ENCODE data around the gene TMSB4X. TPM values are rescaled to one million over a fixed set of nuclear protein-coding genes. Genes with fewer than 3 reads are reported as not detected.
"Not testable (repeated sequence)": the region's sequence is repeated elsewhere in the genome, so short reads cannot be mapped to it uniquely, and the experiment has no call there.

The TMSB4X gene
- total RNA-seq, 2 experiments from 2014 or later = 10,813 to 11,021 TPM

DNA sequence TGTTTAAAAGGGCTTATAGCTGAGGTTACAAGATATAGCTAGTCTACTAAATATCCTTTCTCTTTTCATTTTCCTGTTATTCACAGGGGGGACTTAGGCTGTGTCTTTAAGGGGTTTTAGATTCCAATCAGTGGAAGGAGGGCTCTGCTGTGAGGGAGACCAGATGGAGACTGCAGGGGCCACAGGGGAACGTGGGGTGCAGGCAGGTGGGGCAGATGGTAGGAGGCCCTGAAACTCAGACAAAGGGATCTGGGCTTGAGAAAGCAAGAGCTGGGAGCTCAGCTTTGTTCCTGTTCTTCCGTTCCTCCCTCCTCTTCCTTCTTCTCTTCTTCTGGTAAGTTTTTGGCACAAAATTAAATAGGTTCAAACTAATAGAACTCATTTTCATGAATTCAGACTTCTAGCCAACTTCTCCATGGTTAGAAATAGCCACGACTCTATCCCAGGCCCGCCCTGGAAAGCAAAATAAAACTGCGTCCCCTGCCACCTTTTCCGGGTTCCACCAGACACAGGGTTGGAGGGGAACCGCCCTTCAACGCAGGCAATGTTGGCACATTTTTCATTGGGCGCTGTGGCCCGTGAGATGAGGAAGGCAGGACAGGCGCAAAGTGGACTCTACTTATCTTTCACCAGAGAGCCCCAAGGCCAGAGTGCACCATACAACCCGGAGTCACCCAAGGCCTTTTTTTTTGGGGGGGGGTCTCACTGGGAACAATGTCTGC is 3.5 kb upstream of the TMSB4X start:
- peak overlapping the region; percentile 97 for H3K27ac Mint-ChIP-seq
- CTCF ChIA-PET = interaction anchor here (0.7 to 14.0 kb wide), 8 partner anchors 9 to 675 kb away, joined by 3 to 210 read pairs (median 7); no protein-coding TSS in a partner anchor
- H3K4me1 Mint-ChIP-seq = peaks cover 45% of the 10 kb centered on the region
- POLR2A ChIA-PET = interaction anchor here (1.4 to 25.0 kb wide), 8 partner anchors 6 to 517 kb away, joined by 5 to 1502 read pairs (median 104); partner anchors contain the start of gene TMSB4X
- H3K27me3 Mint-ChIP-seq = no peaks in the 10 kb centered on the region
- no peaks in the 10 kb centered on the region for H3K9me3 Mint-ChIP-seq
- H3K4me3 Mint-ChIP-seq = peak overlapping the region; percentile 85
- peak; percentile 56 for DNase-seq
- peaks cover 26% of the 10 kb centered on the region for H3K36me3 Mint-ChIP-seq (ENCODE audit: low read depth)

DNA sequence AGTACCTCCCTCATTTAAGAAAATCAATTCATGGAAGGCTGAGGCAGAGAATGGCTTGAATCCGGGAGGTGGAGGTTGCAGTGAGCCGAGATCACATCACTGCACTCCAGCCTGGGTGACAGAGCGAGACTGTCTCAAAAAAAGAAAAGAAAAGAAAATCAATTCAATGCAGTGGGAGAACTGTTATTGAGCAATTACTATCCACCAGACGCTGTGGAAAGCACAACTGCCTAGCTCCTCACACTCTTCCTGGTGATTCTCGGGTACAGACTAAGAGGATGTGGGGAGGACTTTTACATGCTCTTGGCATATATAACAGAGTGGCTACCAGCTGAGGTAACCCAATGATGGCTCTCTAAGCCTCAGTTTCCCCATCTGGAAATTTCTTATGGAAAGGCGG is 2.7 kb upstream of the TMSB4X start:
- Mint-ChIP-seq H3K4me3 (peak overlapping the region; percentile 85), H3K27me3 (no peaks in the 10 kb centered on the region), H3K4me1 (peaks cover 42% of the 10 kb centered on the region), H3K27ac (peak overlapping the region; percentile 97), H3K9me3 (no peaks in the 10 kb centered on the region), H3K36me3 (ENCODE audit: low read depth) (peaks cover 34% of the 10 kb centered on the region)
- CTCF ChIA-PET = interaction anchor here (1.0 to 14.0 kb wide), 5 partner anchors 15 to 116 kb away, joined by 3 to 210 read pairs (median 31); no protein-coding TSS in a partner anchor
- POLR2A ChIA-PET = interaction anchor here (1.0 to 25.0 kb wide), 9 partner anchors 5 to 516 kb away, joined by 4 to 1502 read pairs (median 94); partner anchors contain the start of gene TMSB4X
- no peak for DNase-seq

DNA sequence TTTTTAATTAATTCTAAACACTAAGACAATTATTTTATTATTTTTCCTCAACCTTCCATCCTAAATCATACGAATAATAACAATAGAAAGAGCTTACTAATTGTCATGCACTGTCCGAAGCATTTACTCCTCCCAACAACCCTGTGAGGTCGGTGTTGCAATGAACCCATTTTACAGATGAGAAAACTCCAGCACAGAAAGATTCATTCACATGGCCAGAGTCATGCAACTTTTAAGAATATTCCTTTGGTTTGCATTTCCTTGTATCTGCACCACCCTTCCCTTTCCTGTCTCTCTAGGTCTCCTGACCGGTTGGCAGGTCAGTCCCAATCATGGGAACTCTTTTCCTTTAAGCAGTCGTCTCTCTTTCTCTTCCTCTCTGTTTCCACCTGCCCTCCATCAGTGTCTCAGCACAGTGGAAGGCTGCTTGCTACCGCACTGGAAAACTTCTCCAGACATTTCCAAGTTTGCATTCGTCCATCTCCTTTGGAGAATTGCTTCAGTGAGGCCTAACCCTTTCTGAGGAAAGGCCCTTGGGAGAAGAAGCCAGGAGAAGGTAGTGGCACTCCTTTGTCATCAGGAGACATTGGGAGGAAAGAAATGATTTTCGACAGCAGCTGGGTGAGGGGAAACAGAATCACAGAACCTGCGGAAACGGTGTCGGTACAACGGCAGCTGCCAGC is 1.9 kb upstream of the TMSB4X start:
- Mint-ChIP-seq H3K27me3 (no peaks in the 10 kb centered on the region), H3K27ac (peak overlapping the region; percentile 97), H3K4me3 (peak overlapping the region; percentile 89), H3K36me3 (ENCODE audit: low read depth) (peaks cover 42% of the 10 kb centered on the region), H3K9me3 (no peaks in the 10 kb centered on the region), H3K4me1 (peaks cover 37% of the 10 kb centered on the region)
- DNase-seq = no peak
- CTCF ChIA-PET = interaction anchor here (1.0 to 14.0 kb wide), 7 partner anchors 16 to 515 kb away, joined by 3 to 210 read pairs (median 7); no protein-coding TSS in a partner anchor
- POLR2A ChIA-PET = interaction anchor here (1.0 to 25.0 kb wide), 9 partner anchors 5 to 762 kb away, joined by 4 to 1502 read pairs (median 94); partner anchors contain the start of genes OFD1, TMSB4X and TRAPPC2

- peak overlapping the region; percentile 97 for H3K27ac Mint-ChIP-seq
- peaks cover 49% of the 10 kb centered on the region for H3K36me3 Mint-ChIP-seq (ENCODE audit: low read depth)
- ChIA-PET CTCF (interaction anchor here (1.0 to 14.0 kb wide), 7 partner anchors 17 to 514 kb away, joined by 3 to 210 read pairs (median 11); no protein-coding TSS in a partner anchor), POLR2A (interaction anchor here (2.0 to 25.0 kb wide), 7 partner anchors 11 to 761 kb away, joined by 6 to 1502 read pairs (median 113); partner anchors contain the start of genes OFD1 and TRAPPC2)
- DNase-seq = peak; percentile 59
- no peaks in the 10 kb centered on the region for H3K27me3 Mint-ChIP-seq
- peak overlapping the region; percentile 89 for H3K4me3 Mint-ChIP-seq
- peaks cover 36% of the 10 kb centered on the region for H3K4me1 Mint-ChIP-seq
- no peaks in the 10 kb centered on the region for H3K9me3 Mint-ChIP-seq
Measured at GRCh38 chrX:12973561-12974304, 1.2 kb upstream of the TMSB4X start.

GRCh38 chrX:12974305-12974795 is 560 bp upstream of the TMSB4X start:
- Mint-ChIP-seq H3K4me3 (peak overlapping the region; percentile 89), H3K27ac (peak overlapping the region; percentile 97), H3K27me3 (no peaks in the 10 kb centered on the region), H3K9me3 (no peaks in the 10 kb centered on the region), H3K36me3 (ENCODE audit: low read depth) (peaks cover 51% of the 10 kb centered on the region), H3K4me1 (peaks cover 36% of the 10 kb centered on the region)
- DNase-seq = peak; percentile 64
- POLR2A ChIA-PET = interaction anchor here (0.6 to 25.0 kb wide), 11 partner anchors 6 to 761 kb away, joined by 3 to 1502 read pairs (median 25); partner anchors contain the start of genes OFD1 and TRAPPC2
- CTCF ChIA-PET = interaction anchor here (1.2 to 14.0 kb wide), 6 partner anchors 17 to 114 kb away, joined by 3 to 210 read pairs (median 21); no protein-coding TSS in a partner anchor

GRCh38 chrX:12975670-12975965 is 708 bp downstream of the TMSB4X start:
- H3K9me3 Mint-ChIP-seq = no peaks in the 10 kb centered on the region
- H3K36me3 Mint-ChIP-seq (ENCODE audit: low read depth) = peaks cover 51% of the 10 kb centered on the region
- H3K4me1 Mint-ChIP-seq = peaks cover 33% of the 10 kb centered on the region
- peak overlapping the region; percentile 97 for H3K27ac Mint-ChIP-seq
- H3K4me3 Mint-ChIP-seq = peak overlapping the region; percentile 89
- no peak for DNase-seq
- H3K27me3 Mint-ChIP-seq = no peaks in the 10 kb centered on the region
- POLR2A ChIA-PET = interaction anchor here (1.0 to 25.0 kb wide), 13 partner anchors 7 to 512 kb away, joined by 3 to 1502 read pairs (median 12); no protein-coding TSS in a partner anchor
- CTCF ChIA-PET = interaction anchor here (0.8 to 14.0 kb wide), 7 partner anchors 19 to 513 kb away, joined by 3 to 210 read pairs (median 11); no protein-coding TSS in a partner anchor

DNA sequence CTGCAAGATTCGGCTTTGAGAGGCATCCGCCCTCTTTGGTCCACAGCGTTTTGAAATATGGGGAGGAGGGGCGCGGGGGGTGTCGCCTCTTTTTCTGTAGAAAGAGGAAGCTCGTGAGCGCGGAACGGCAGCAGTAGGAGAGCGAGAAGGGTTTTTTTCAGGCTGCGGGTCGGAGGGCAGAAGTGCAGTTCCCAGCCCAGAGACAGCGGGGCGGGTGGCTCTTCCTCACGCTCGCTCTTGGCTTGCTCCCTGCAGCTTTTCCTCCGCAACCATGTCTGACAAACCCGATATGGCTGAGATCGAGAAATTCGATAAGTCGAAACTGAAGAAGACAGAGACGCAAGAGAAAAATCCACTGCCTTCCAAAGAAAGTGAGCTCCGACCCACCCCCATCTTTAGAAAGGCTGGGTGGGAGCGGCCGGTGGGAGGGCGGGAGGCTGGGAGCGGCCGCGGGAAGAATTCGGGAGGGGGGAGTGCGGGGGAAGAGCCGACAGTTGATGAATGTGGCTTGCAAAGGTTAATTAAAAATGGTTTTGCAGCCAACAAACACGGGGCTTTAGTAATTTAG is 1.2 kb downstream of the TMSB4X start:
- DNase-seq = peak; percentile 52
- ChIA-PET CTCF (interaction anchor here (0.8 to 14.0 kb wide), 7 partner anchors 19 to 512 kb away, joined by 3 to 210 read pairs (median 11); no protein-coding TSS in a partner anchor), POLR2A (interaction anchor here (1.0 to 25.0 kb wide), 11 partner anchors 8 to 498 kb away, joined by 3 to 1502 read pairs (median 25); no protein-coding TSS in a partner anchor)
- H3K4me1 Mint-ChIP-seq = peaks cover 33% of the 10 kb centered on the region
- peak overlapping the region; percentile 89 for H3K4me3 Mint-ChIP-seq
- H3K27ac Mint-ChIP-seq = peak overlapping the region; percentile 97
- H3K27me3 Mint-ChIP-seq = no peaks in the 10 kb centered on the region
- H3K36me3 Mint-ChIP-seq (ENCODE audit: low read depth) = peaks cover 51% of the 10 kb centered on the region
- no peaks in the 10 kb centered on the region for H3K9me3 Mint-ChIP-seq

- H3K9me3 Mint-ChIP-seq, H3K27me3 Mint-ChIP-seq, DNase-seq: not testable (repeated sequence)
- H3K4me1 Mint-ChIP-seq = peaks cover 38% of the 10 kb centered on the region
- H3K4me3 Mint-ChIP-seq = peak overlapping the region; percentile 89
- H3K27ac Mint-ChIP-seq = peak overlapping the region; percentile 97
- H3K36me3 Mint-ChIP-seq (ENCODE audit: low read depth) = peaks cover 51% of the 10 kb centered on the region
- POLR2A ChIA-PET = interaction anchor here (1.1 to 25.0 kb wide), 13 partner anchors 7 to 758 kb away, joined by 3 to 1502 read pairs (median 28); no protein-coding TSS in a partner anchor
- CTCF ChIA-PET = interaction anchor here (1.2 to 14.0 kb wide), 9 partner anchors 20 to 112 kb away, joined by 3 to 210 read pairs (median 6); no protein-coding TSS in a partner anchor
Measured at GRCh38 chrX:12976819-12977732, 2.2 kb downstream of the TMSB4X start.

DNA sequence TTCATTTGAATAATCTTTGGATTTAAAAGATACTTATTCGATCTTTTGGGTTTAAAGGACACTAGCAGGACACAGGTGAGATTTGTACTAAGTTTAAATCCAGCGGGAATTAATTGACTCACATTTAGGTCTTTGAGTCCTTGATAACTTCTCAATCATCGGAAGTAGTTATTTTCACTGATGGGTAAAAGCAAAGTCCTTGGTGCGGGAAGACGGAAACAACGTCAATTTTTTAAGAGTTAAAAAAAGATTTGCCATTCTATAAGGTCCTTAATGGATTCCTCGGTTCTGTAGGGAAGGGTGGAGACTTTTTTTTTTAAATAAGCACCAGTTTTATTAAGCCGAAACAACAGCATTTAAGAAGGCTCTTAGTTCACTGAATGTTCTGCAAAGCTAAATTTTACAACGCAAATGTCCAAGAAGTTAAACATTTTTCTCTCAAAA is 2.9 kb downstream of the TMSB4X start:
- Mint-ChIP-seq H3K4me3 (peak overlapping the region; percentile 89), H3K4me1 (peaks cover 44% of the 10 kb centered on the region), H3K27me3 (no peaks in the 10 kb centered on the region), H3K27ac (peak overlapping the region; percentile 97), H3K36me3 (ENCODE audit: low read depth) (peaks cover 46% of the 10 kb centered on the region), H3K9me3 (no peaks in the 10 kb centered on the region)
- POLR2A ChIA-PET = interaction anchor here (1.1 to 25.0 kb wide), 15 partner anchors 7 to 758 kb away, joined by 3 to 1502 read pairs (median 13); partner anchors contain the start of gene TCEANC
- DNase-seq = no peak
- CTCF ChIA-PET = interaction anchor here (1.2 to 14.0 kb wide), 12 partner anchors 21 to 510 kb away, joined by 3 to 210 read pairs (median 8); no protein-coding TSS in a partner anchor

- ChIA-PET POLR2A (interaction anchor here (0.6 to 25.0 kb wide), 16 partner anchors 10 to 757 kb away, joined by 3 to 1502 read pairs (median 8); partner anchors contain the start of gene TCEANC), CTCF (interaction anchor here (0.7 to 14.0 kb wide), 15 partner anchors 8 to 510 kb away, joined by 3 to 210 read pairs (median 5); no protein-coding TSS in a partner anchor)
- peak overlapping the region; percentile 89 for H3K4me3 Mint-ChIP-seq
- peaks cover 47% of the 10 kb centered on the region for H3K4me1 Mint-ChIP-seq
- H3K27ac Mint-ChIP-seq = peak overlapping the region; percentile 97
- peak; percentile 80 for DNase-seq
- H3K27me3 Mint-ChIP-seq = no peaks in the 10 kb centered on the region
- no peaks in the 10 kb centered on the region for H3K9me3 Mint-ChIP-seq
- peaks cover 47% of the 10 kb centered on the region for H3K36me3 Mint-ChIP-seq (ENCODE audit: low read depth)
Measured at GRCh38 chrX:12978205-12979025, 3.5 kb downstream of the TMSB4X start.

Measured in activated CD4-positive, alpha-beta memory T cell treated with anti-CD3 and anti-CD28 coated beads, Interleukin-2, amount 10 ng/mL, durations not matched to agents 7 days and 5 days (primary cell).